Measurements from ENCODE around the gene SHKBP1. TPM values are rescaled to one million over a fixed set of nuclear protein-coding genes. Genes with fewer than 3 reads are reported as not detected.

The SHKBP1 gene
- total and polyA plus RNA-seq, 2 of the 13 experiments (the other 11 are each of a cell fraction or from before 2014, with no cell fraction given): 16.2 to 17.4 TPM

DNA sequence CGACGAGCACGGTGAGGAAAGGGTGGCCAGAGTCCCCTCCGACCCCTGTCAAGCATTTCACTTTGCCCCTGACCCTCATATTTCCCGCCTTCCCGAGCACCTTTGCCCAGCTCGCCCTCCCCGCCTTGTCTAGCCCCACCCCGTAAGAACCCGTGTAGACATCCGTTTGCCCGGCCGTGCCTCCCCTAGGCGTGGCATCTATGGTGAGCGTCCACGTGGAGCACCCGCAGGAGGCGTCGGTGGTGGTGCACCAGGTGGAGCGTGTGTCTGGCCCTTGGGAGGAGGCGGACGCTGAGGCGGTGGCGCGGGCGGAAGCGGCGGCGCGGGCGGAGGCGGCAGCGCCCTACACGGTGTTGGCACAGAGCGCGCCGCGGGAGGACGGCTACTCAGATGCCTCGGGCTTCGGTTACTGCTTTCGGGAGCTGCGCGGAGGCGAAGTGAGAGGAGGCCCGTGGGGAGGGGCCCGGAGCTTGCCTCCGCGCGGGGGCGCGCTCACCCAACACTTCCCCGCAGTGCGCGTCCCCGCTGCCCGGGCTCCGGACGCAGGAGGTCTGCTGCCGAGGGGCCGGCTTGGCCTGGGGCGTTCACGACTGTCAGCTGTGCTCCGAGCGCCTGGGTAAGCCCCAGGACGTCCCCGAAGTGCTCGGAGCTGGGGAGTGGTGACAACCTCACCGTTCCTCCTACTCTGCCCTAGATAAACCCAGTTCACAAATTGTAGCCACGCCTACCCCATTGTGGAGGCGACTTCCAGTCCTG is 28.7 kb downstream of the SHKBP1 start (continued):
- TF ChIP-seq CBX2 (IDR thresholded peaks at IDR 0.05; ENCODE audit: low read depth, low read length) (no peak), CBX2 (CRISPR knock-in tag; IDR thresholded peaks at IDR 0.05; ENCODE audit: low read depth) (0 out of 2 replicates have a peak, but pooled peaks have one; percentile 61), SYNCRIP (IDR thresholded peaks at IDR 0.05; ENCODE audit: insufficient read depth, low read depth, low read length) (no peak), ARNT (IDR thresholded peaks at IDR 0.05) (no peak), ZNF737 (CRISPR knock-in tag; IDR thresholded peaks at IDR 0.05; ENCODE audit: borderline replicate concordance) (no peak), ZNF703 (CRISPR knock-in tag; IDR thresholded peaks at IDR 0.05; ENCODE audit: borderline replicate concordance) (no peak), ZNF556 (CRISPR knock-in tag; IDR thresholded peaks at IDR 0.05; ENCODE audit: borderline replicate concordance) (no peak; the same call in 1 of the 2 replicates), CCDC6 (CRISPR knock-in tag; IDR thresholded peaks at IDR 0.05) (no peak), GABPB1 (CRISPR knock-in tag; IDR thresholded peaks at IDR 0.05) (peak; percentile 82; the same call in 1 of the 2 replicates), SALL1 (CRISPR knock-in tag; IDR thresholded peaks at IDR 0.05) (no peak), ZC3H13 (CRISPR knock-in tag; IDR thresholded peaks at IDR 0.05) (0 out of 2 replicates have a peak, but pooled peaks have one; percentile 41), ZFP36L2 (CRISPR knock-in tag; IDR thresholded peaks at IDR 0.05) (no peak), HOXD1 (CRISPR knock-in tag; IDR thresholded peaks at IDR 0.05) (peak; percentile 68; the same call in 1 of the 2 replicates), FOXK1 (CRISPR knock-in tag; IDR thresholded peaks at IDR 0.05; ENCODE audit: borderline replicate concordance, low read depth) (no peak), NR1H2 (CRISPR knock-in tag; IDR thresholded peaks at IDR 0.05; ENCODE audit: borderline replicate concordance, low read depth) (no peak), XBP1 (CRISPR knock-in tag; IDR thresholded peaks at IDR 0.05) (no peak), ZSCAN29 (CRISPR knock-in tag; conservative IDR thresholded peaks at IDR 0.05) (0 out of 2 replicates have a peak, but pooled peaks have one; percentile 47), HES4 (CRISPR knock-in tag; IDR thresholded peaks at IDR 0.05; ENCODE audit: borderline replicate concordance) (no peak), TARDBP (CRISPR knock-in tag; IDR thresholded peaks at IDR 0.05) (no peak), EEA1 (CRISPR knock-in tag; IDR thresholded peaks at IDR 0.05; ENCODE audit: borderline replicate concordance) (no peak)
- TF ChIP-seq, protein P1, sequence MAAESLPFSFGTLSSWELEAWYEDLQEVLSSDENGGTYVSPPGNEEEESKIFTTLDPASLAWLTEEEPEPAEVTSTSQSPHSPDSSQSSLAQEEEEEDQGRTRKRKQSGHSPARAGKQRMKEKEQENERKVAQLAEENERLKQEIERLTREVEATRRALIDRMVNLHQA (CRISPR knock-in tag; IDR thresholded peaks at IDR 0.05): no peak
- TF ChIP-seq, protein P2, sequence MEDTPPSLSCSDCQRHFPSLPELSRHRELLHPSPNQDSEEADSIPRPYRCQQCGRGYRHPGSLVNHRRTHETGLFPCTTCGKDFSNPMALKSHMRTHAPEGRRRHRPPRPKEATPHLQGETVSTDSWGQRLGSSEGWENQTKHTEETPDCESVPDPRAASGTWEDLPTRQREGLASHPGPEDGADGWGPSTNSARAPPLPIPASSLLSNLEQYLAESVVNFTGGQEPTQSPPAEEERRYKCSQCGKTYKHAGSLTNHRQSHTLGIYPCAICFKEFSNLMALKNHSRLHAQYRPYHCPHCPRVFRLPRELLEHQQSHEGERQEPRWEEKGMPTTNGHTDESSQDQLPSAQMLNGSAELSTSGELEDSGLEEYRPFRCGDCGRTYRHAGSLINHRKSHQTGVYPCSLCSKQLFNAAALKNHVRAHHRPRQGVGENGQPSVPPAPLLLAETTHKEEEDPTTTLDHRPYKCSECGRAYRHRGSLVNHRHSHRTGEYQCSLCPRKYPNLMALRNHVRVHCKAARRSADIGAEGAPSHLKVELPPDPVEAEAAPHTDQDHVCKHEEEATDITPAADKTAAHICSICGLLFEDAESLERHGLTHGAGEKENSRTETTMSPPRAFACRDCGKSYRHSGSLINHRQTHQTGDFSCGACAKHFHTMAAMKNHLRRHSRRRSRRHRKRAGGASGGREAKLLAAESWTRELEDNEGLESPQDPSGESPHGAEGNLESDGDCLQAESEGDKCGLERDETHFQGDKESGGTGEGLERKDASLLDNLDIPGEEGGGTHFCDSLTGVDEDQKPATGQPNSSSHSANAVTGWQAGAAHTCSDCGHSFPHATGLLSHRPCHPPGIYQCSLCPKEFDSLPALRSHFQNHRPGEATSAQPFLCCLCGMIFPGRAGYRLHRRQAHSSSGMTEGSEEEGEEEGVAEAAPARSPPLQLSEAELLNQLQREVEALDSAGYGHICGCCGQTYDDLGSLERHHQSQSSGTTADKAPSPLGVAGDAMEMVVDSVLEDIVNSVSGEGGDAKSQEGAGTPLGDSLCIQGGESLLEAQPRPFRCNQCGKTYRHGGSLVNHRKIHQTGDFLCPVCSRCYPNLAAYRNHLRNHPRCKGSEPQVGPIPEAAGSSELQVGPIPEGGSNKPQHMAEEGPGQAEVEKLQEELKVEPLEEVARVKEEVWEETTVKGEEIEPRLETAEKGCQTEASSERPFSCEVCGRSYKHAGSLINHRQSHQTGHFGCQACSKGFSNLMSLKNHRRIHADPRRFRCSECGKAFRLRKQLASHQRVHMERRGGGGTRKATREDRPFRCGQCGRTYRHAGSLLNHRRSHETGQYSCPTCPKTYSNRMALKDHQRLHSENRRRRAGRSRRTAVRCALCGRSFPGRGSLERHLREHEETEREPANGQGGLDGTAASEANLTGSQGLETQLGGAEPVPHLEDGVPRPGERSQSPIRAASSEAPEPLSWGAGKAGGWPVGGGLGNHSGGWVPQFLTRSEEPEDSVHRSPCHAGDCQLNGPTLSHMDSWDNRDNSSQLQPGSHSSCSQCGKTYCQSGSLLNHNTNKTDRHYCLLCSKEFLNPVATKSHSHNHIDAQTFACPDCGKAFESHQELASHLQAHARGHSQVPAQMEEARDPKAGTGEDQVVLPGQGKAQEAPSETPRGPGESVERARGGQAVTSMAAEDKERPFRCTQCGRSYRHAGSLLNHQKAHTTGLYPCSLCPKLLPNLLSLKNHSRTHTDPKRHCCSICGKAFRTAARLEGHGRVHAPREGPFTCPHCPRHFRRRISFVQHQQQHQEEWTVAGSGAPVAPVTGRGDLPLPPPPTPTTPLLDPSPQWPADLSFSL (CRISPR knock-in tag; IDR thresholded peaks at IDR 0.05): no peak
- TF ChIP-seq, protein P3, sequence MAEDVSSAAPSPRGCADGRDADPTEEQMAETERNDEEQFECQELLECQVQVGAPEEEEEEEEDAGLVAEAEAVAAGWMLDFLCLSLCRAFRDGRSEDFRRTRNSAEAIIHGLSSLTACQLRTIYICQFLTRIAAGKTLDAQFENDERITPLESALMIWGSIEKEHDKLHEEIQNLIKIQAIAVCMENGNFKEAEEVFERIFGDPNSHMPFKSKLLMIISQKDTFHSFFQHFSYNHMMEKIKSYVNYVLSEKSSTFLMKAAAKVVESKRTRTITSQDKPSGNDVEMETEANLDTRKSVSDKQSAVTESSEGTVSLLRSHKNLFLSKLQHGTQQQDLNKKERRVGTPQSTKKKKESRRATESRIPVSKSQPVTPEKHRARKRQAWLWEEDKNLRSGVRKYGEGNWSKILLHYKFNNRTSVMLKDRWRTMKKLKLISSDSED (CRISPR knock-in tag; IDR thresholded peaks at IDR 0.05): 0 out of 2 replicates have a peak, but pooled peaks have one; percentile 91
